ENCODE results near the gene ZCCHC4.

DNA sequence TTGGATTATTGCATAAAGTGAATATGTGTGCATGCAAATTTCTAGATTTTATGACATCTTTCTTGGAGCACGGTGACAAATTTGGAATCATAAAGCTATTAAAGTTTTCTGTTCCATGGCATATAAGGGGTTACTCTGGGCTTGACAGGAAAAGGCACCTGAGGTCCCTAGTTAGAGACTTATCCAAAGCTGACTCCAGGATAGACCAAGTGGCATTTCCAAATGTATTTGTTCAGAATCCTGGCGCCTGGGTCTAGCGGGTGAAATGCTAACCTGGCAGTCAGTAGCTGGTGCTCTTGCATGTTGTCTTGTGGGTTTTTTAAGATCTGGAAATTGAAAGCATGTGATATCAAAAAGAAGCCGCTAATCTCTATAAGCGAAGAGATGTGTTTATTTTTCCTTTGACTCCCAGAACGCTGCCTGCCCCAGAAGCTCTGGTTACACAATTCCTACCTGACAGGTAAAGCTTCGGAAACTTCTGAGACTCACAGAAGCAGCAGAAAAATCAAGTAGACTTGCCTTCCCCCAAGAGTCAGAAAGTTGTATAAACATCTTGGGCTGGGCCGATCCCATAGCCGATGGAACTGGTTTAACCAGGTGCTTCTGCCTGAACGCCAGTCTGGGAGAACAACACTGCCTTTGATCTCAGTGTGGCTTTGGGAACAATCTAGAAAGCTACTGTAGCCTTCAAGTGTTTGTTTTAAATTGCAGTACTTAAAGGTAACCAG, 12.9 kb upstream of the ZCCHC4 start:
- TF ChIP-seq RARB (CRISPR knock-in tag; IDR thresholded peaks at IDR 0.05), result no peak
- TF ChIP-seq, protein P1, sequence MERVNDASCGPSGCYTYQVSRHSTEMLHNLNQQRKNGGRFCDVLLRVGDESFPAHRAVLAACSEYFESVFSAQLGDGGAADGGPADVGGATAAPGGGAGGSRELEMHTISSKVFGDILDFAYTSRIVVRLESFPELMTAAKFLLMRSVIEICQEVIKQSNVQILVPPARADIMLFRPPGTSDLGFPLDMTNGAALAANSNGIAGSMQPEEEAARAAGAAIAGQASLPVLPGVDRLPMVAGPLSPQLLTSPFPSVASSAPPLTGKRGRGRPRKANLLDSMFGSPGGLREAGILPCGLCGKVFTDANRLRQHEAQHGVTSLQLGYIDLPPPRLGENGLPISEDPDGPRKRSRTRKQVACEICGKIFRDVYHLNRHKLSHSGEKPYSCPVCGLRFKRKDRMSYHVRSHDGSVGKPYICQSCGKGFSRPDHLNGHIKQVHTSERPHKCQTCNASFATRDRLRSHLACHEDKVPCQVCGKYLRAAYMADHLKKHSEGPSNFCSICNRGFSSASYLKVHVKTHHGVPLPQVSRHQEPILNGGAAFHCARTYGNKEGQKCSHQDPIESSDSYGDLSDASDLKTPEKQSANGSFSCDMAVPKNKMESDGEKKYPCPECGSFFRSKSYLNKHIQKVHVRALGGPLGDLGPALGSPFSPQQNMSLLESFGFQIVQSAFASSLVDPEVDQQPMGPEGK (CRISPR knock-in tag; IDR thresholded peaks at IDR 0.05; ENCODE audit: borderline replicate concordance), result no peak
- TF ChIP-seq, protein P2, sequence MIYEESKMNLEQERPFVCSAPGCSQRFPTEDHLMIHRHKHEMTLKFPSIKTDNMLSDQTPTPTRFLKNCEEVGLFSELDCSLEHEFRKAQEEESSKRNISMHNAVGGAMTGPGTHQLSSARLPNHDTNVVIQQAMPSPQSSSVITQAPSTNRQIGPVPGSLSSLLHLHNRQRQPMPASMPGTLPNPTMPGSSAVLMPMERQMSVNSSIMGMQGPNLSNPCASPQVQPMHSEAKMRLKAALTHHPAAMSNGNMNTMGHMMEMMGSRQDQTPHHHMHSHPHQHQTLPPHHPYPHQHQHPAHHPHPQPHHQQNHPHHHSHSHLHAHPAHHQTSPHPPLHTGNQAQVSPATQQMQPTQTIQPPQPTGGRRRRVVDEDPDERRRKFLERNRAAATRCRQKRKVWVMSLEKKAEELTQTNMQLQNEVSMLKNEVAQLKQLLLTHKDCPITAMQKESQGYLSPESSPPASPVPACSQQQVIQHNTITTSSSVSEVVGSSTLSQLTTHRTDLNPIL (CRISPR knock-in tag; IDR thresholded peaks at IDR 0.05; ENCODE audit: low read depth), result no peak
- TF ChIP-seq, protein P3, sequence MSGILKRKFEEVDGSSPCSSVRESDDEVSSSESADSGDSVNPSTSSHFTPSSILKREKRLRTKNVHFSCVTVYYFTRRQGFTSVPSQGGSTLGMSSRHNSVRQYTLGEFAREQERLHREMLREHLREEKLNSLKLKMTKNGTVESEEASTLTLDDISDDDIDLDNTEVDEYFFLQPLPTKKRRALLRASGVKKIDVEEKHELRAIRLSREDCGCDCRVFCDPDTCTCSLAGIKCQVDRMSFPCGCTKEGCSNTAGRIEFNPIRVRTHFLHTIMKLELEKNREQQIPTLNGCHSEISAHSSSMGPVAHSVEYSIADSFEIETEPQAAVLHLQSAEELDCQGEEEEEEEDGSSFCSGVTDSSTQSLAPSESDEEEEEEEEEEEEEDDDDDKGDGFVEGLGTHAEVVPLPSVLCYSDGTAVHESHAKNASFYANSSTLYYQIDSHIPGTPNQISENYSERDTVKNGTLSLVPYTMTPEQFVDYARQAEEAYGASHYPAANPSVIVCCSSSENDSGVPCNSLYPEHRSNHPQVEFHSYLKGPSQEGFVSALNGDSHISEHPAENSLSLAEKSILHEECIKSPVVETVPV (CRISPR knock-in tag; IDR thresholded peaks at IDR 0.05), result no peak
- TF ChIP-seq, protein P4, sequence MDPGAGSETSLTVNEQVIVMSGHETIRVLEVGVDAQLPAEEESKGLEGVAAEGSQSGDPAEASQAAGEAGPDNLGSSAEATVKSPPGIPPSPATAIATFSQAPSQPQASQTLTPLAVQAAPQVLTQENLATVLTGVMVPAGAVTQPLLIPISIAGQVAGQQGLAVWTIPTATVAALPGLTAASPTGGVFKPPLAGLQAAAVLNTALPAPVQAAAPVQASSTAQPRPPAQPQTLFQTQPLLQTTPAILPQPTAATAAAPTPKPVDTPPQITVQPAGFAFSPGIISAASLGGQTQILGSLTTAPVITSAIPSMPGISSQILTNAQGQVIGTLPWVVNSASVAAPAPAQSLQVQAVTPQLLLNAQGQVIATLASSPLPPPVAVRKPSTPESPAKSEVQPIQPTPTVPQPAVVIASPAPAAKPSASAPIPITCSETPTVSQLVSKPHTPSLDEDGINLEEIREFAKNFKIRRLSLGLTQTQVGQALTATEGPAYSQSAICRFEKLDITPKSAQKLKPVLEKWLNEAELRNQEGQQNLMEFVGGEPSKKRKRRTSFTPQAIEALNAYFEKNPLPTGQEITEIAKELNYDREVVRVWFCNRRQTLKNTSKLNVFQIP (CRISPR knock-in tag; IDR thresholded peaks at IDR 0.05; ENCODE audit: borderline replicate concordance, low read depth), result no peak

All from SK-N-SH treated with all-trans-retinoic acid at 6 μM for 48 hours (cell line).